ENCODE data around the gene TXN2.

DNA sequence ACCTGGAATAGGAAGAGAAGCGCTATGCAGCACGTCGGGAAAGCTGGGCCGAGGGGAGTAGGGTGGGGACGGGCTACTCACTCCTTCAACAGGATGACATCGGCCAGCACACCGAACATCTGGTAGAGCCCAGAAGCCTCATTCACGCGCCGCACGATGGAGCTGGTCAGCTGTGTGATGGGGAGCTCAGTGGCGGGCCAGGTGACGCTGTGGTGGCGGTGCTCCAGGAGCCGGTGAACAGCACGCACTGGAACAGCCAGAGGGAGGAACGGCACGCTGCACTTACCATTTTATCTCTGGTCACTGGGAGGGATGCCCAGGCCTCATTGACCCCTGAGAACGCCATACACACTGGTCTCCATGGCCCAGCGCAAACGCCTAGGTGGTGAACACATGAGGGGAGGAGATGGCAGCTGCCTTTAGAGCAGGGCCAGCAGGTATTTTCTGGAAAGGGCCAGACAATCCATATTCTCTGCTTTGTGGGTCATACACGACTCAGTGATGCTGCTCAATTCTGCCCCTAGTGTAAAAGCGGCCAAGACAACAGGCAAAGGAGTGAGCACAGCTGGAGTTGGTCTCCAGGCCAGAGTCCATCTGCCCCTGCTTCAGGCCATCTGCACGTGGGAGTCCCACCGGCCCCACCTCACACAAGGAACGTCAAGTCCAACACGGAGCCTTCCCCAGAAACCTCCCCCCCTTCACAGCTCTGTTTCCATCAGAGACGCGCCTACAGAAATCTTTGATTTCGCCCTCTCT lies 16.6 kb upstream of the TXN2 start:
- TF ChIP-seq, protein P1, sequence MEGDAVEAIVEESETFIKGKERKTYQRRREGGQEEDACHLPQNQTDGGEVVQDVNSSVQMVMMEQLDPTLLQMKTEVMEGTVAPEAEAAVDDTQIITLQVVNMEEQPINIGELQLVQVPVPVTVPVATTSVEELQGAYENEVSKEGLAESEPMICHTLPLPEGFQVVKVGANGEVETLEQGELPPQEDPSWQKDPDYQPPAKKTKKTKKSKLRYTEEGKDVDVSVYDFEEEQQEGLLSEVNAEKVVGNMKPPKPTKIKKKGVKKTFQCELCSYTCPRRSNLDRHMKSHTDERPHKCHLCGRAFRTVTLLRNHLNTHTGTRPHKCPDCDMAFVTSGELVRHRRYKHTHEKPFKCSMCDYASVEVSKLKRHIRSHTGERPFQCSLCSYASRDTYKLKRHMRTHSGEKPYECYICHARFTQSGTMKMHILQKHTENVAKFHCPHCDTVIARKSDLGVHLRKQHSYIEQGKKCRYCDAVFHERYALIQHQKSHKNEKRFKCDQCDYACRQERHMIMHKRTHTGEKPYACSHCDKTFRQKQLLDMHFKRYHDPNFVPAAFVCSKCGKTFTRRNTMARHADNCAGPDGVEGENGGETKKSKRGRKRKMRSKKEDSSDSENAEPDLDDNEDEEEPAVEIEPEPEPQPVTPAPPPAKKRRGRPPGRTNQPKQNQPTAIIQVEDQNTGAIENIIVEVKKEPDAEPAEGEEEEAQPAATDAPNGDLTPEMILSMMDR (IDR thresholded peaks at IDR 0.05) = no peak
- TF ChIP-seq EZH2 (IDR thresholded peaks at IDR 0.05; ENCODE audit: borderline replicate concordance, insufficient read depth, low read depth, low read length, poor library complexity, severe bottlenecking) = no peak

All from B cell (primary cell).